IPS DF 4.7 (cell line): ENCODE data around the gene NT5M.
"Not testable (repeated sequence)": the region's sequence is repeated elsewhere in the genome, so short reads cannot be mapped to it uniquely, and the experiment has no call there.

ENCODE experiments used
- DNase-seq: peaks from one replicate; pipeline ENCODE4 v3.0.0-alpha.2; 2013; ENCODE audit warnings: low spot score; ENCODE audit errors: extremely low read depth

Gene NT5M

GRCh38 chr17:17375841-17376240 is 72.7 kb downstream of the NT5M start:
- DNase-seq = no peak

DNA sequence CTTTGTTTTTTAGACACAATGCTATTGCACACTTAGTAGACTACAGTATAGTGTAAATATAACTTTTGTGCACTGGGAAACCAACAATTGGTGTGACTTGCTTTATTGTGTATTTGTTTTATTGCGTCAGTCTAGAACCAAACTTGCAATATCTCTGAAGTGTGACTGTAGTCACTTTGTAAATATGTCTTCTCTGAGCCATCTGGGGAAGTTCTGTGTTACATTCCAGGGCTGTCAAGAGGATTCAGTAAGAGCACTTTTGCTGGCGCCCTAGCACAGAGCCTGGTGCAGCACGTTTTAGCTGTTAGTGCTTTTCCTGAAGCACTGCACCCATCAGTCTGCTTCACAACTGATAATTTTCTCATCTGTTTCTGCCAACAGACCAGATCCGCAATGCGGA is 73.2 kb downstream of the NT5M start:
- no peak for DNase-seq

DNA sequence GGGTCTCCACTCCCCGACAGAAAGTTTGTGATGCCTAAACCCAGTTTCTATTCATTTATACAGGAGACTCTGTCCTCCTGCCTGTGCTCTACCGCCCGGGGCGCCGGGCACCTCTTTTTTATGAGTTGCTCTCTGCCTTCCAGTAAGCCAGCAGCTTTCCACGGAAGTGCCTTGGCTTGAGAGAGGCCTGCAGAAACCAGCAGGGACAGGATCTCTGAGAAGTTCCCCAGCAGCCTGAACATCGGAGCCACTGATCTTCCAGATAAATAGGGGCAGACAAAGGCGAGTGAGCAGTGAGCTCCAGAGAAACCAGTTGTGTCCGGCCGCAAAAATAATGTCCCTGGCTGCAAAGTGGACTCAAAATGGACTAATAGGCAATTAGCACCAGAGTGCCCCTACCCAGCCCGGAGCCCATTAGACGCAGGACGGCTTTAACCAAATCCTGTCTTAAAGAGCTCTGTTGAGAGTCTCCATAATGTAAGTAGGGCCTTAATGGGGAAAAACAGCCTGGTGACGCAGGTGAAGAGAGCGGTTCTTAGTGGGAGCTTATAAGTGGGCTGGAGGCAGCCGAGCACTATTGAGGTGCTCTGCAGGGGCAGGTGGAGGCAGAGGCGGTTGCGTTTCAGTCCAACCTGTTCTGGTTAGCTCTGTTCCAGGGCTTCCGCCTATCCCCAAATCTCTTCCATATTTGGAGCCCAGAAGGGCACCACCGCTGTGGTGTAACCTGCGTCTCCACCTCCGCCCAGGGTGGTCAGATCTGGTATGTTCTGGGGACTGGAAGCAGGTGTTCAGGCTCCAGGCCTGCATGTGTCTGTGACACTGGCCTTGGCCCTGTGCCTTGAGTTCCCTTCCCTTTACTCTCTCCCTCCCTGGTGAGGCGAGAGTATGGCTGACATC is 74.1 kb downstream of the NT5M start:
- no peak for DNase-seq

DNA sequence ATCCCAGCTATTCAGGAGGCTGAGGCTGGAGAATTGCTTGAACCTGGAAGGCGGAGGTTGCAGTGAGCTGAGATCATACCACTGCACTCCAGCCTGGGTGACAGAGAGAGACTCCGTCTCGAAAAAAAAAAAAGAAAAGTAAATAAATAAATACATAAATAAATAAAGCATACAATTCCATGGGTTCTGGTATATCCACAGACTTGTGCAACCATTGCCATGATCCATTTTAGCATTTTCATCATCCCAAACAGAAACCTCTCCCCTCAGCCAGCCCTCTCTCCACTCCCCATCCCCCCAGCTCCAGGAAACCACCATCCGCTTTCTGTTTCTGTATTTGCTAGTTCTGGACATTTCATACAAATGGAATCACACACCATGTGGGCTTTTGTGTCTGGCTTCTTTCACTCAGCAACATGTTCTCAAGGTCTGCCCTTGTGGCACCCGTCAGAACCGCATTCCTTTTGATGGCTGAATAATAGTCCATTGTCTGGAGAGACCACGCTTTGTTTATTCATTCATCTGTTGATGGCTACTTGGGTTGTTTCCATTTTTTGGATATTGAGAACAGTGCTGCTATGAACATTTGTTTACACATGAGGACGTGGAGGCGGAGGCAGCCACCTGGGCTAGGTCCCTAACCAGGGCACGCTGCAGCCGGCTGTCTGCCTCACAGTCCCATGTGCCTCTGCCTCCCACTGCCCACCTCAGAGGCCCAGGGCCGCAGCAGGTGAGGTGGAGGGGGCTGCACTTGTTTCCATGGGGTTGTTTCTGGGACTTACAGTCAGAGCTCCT is 76.2 kb downstream of the NT5M start:
- DNase-seq = no peak

- no peak for DNase-seq
These were observed 77.2 kb downstream of the NT5M start for GRCh38 chr17:17380145-17380925.

GRCh38 chr17:17381446-17382064 is 78.4 kb downstream of the NT5M start:
- no peak for DNase-seq

DNA sequence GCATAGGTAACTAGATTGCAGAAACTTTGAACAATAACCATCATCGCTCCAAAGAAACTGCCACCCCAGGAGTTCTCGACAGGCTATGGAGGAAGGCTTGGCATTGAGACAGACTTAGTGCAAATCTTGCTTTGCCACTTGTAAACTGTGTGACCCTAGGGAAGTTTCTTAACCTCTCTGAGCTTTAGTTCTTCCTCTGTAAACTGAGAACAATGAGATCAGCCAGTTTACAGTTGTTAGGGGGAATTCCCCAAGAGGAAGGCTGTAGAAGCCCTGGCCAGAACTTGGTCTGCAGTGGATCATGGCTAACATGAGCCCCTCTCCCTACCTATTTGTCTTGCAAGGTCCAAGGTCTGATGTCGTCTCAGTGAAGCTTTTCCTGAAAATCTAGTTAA is 78.9 kb downstream of the NT5M start:
- no peak for DNase-seq

DNA sequence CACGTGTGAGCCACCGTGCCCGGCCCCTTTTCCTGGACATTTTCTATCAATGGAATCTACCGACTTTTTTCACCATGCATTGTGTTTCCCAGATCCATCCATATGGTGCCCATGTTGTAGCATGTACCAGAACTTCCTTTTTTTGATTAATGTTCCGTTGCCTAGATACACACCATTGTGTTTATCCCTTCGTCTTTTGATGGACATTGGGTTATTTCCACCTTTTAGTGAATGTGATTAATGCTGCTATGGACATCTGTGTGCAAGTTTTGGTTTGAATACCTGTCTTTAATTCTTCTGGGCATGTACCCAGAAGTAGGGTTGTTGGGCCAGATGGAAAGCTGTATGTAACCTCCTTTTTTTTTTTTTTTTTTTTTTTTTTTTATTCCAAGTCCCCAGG is 79.8 kb downstream of the NT5M start:
- no peak for DNase-seq

GRCh38 chr17:17383431-17384290 is 80.5 kb downstream of the NT5M start:
- not testable (repeated sequence) for DNase-seq

DNA sequence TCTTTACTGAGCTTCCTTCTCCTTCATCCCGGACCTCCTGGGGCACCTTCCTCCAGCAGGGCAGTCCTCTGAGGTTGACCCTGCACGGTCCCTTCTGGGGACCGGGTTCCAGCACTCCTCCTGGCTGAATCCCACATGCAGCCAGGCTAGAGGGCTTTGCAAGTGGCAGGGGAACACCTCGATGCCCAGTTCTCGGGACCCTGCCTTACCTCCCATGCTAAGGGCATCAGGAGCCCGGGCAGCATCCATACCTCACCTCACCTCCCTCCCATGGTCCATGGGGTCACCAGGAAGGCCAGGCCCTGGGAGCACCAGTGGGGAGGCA is 81.1 kb downstream of the NT5M start:
- DNase-seq = no peak

- DNase-seq = no peak
These were observed 81.8 kb downstream of the NT5M start for GRCh38 chr17:17384961-17385360.

- no peak for DNase-seq
These were observed 82.3 kb downstream of the NT5M start for GRCh38 chr17:17385491-17385890.

- DNase-seq = no peak
These were observed 83.1 kb downstream of the NT5M start for GRCh38 chr17:17386094-17386800.

- DNase-seq = no peak
These were observed 83.9 kb downstream of the NT5M start for GRCh38 chr17:17387017-17387497.

DNA sequence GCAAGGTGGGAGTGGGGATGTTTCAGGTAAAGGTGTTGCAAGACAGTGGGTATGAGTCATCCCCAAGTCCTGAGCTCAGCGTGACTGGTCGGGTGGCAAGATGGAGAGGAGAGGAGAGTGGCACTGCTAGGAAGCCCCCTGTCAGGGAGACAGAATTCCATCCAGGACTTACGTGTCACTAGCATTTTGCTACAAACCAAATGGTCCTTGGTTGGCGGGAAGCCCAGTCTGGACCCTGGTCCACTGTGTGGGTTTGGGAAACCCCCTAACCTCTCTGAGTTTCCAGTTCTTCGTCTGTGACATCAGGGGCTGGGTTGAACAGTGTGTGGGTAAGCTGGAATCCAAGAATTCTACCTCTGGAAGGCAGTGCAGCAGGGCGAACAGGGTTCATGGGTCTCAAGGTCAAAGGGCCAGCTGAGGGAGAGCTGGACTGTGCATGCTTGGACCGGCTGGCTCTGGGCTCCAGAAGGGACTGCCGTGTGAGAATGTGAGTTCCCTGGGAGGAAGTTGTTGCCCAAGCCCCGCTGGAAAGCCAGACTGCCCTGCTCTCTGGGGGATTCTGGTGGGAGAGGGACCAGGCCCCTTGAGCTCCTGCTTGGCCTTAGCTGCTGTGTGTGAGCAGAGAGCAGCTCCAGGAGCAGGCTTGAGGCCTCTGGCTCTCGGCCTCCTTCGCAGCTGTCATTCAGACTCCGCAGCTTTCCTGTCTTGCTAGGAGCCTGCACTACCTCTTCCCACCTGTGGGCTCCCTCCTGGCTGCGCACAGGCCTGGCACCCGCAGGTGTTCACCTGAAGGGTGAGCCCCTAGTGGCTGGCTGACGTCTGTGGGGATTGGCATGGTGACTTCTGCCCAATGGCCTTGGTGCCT is 84.6 kb downstream of the NT5M start:
- DNase-seq = peak; percentile 5

- no peak for DNase-seq
These were observed 85.7 kb downstream of the NT5M start for GRCh38 chr17:17388657-17389496.

GRCh38 chr17:17391668-17392370 is 88.6 kb downstream of the NT5M start:
- DNase-seq = no peak
